ENCODE data around the gene NEK10. TPM values are rescaled to one million over a fixed set of nuclear protein-coding genes. Genes with fewer than 3 reads are reported as not detected.

Gene NEK10
- total RNA-seq, 1 experiment from 2014 or later: 0.66 TPM

DNA sequence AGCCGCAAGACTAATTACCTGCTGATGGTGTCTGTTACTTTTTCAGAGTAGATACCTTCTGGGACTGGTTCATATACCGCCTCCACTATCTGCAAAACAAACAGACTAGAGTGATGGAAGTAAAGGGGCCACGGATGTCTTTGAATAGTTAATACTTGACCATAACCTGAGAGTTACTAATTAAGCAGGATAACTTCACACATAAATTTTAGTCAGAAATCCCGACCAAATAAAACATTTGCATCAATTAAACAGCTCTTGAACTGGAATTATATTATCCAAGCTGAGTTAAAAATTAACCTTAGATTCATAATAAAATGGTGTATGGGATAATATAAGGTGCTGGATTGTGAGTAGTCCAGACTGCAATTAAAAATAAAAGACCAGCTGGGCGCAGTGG is 167.7 kb downstream of the NEK10 start:
- H4K8ac ChIP-seq (replicated peaks; ENCODE audit: insufficient read length, low read depth, low read length): no peak overlapping the region
- H3K27ac ChIP-seq (ENCODE audit: insufficient read length, low read depth, low read length): no peak overlapping the region
- no peak overlapping the region for H3K56ac ChIP-seq (ENCODE audit: insufficient read length, low read depth, low read length)
- H3K27me3 ChIP-seq (ENCODE audit: insufficient read depth, low read length): no peaks in the 10 kb centered on the region
- TF ChIP-seq, protein P1, sequence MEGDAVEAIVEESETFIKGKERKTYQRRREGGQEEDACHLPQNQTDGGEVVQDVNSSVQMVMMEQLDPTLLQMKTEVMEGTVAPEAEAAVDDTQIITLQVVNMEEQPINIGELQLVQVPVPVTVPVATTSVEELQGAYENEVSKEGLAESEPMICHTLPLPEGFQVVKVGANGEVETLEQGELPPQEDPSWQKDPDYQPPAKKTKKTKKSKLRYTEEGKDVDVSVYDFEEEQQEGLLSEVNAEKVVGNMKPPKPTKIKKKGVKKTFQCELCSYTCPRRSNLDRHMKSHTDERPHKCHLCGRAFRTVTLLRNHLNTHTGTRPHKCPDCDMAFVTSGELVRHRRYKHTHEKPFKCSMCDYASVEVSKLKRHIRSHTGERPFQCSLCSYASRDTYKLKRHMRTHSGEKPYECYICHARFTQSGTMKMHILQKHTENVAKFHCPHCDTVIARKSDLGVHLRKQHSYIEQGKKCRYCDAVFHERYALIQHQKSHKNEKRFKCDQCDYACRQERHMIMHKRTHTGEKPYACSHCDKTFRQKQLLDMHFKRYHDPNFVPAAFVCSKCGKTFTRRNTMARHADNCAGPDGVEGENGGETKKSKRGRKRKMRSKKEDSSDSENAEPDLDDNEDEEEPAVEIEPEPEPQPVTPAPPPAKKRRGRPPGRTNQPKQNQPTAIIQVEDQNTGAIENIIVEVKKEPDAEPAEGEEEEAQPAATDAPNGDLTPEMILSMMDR (conservative IDR thresholded peaks at IDR 0.05): no peak
- no peak overlapping the region for H4K5ac ChIP-seq (ENCODE audit: insufficient read length, low read depth, low read length)
- no peak for DNase-seq
- Mint-ChIP-seq H3K4me3 (no peak overlapping the region), H3K4me1 (peaks cover 2% of the 10 kb centered on the region in 2 experiments), H3K27me3 (ENCODE audit: low read depth) (no peaks in the 10 kb centered on the region), H3K36me3 (ENCODE audit: insufficient read depth in 1 of 3, low read depth in 3 of 3) (peaks cover 13 to 16% (median 16%) of the 10 kb centered on the region in 3 experiments), H3K9me3 (peaks cover 19 to 26% of the 10 kb centered on the region in 2 experiments), H3K27ac (no peak overlapping the region)
- H2BK120ac ChIP-seq (ENCODE audit: low read depth, low read length, poor library complexity, severe bottlenecking): no peak overlapping the region
- H4K91ac ChIP-seq (ENCODE audit: insufficient read length, low read depth, low read length): no peak overlapping the region
- no peak overlapping the region for H2AK5ac ChIP-seq (ENCODE audit: insufficient read length, low read length)
- no peak overlapping the region for H2BK15ac ChIP-seq (ENCODE audit: low read depth, low read length)
- H3K9me3 ChIP-seq (ENCODE audit: control insufficient read depth, low read depth, low read length): peaks cover 4% of the 10 kb centered on the region
- H2AFZ ChIP-seq (ENCODE audit: low read length): no peak overlapping the region
- no peak overlapping the region for H2BK5ac ChIP-seq (ENCODE audit: insufficient read length, low read length)
- H3K9ac ChIP-seq (ENCODE audit: extremely low read depth, insufficient read length, low read length): no peak overlapping the region
- no peak overlapping the region for H3K4me2 ChIP-seq (ENCODE audit: insufficient read depth, insufficient read length, low read length)
- H3K23ac ChIP-seq (ENCODE audit: insufficient read length, low read depth, low read length): no peak overlapping the region
- H2BK12ac ChIP-seq (ENCODE audit: insufficient read length, low read depth, low read length): no peak overlapping the region
- H3K23me2 ChIP-seq (ENCODE audit: insufficient read length, low read depth, low read length, poor library complexity, severe bottlenecking): no peaks in the 10 kb centered on the region
- no peaks in the 10 kb centered on the region for H4K20me1 ChIP-seq (ENCODE audit: control insufficient read depth, insufficient read depth, insufficient read length)
- H3K14ac ChIP-seq (ENCODE audit: insufficient read depth, low read length): no peak overlapping the region
- no peak overlapping the region for H3K18ac ChIP-seq (ENCODE audit: insufficient read length, low read depth, low read length)
- no peak overlapping the region for H3T11ph ChIP-seq (ENCODE audit: low read length)
- no peaks in the 10 kb centered on the region for H3K4me1 ChIP-seq (ENCODE audit: insufficient read depth, low read length)
- no peak overlapping the region for H3K4ac ChIP-seq (ENCODE audit: low read depth, low read length)
- no peaks in the 10 kb centered on the region for H3K79me2 ChIP-seq (ENCODE audit: insufficient read depth, low read length)
- no CpG with 5 or more reads among the region's 5 CpGs for WGBS (ENCODE audit: extremely low coverage, insufficient read length, low lambda C conversion rate)
- no peaks in the 10 kb centered on the region for H3K79me1 ChIP-seq (ENCODE audit: insufficient read depth, low read depth, low read length, poor library complexity, severe bottlenecking)
- H2BK20ac ChIP-seq (ENCODE audit: low read depth, low read length, poor library complexity, severe bottlenecking): no peak overlapping the region

Data from H9 (cell line).